Measurements from ENCODE around the gene QPCT. TPM values are rescaled to one million over a fixed set of nuclear protein-coding genes. Genes with fewer than 3 reads are reported as not detected.

QPCT gene
- total RNA-seq, 1 experiment from 2014 or later, result not detected

GRCh38 chr2:37387148-37387835, 42.9 kb downstream of the QPCT start:
- no peak for DNase-seq
- no peak overlapping the region for H3K18ac ChIP-seq (ENCODE audit: insufficient read length, low read depth, low read length)
- H3K27me3 ChIP-seq (ENCODE audit: insufficient read depth, low read length), result no peaks in the 10 kb centered on the region
- H2AK5ac ChIP-seq (ENCODE audit: insufficient read length, low read length), result no peak overlapping the region
- no peak overlapping the region for H2BK120ac ChIP-seq (ENCODE audit: low read depth, low read length, poor library complexity, severe bottlenecking)
- no peak overlapping the region for H3K4ac ChIP-seq (ENCODE audit: low read depth, low read length)
- H3K4me1 ChIP-seq (ENCODE audit: insufficient read depth, low read length), result peaks cover 10% of the 10 kb centered on the region; the same call in 1 of the 2 replicates
- no peaks in the 10 kb centered on the region for H3K79me1 ChIP-seq (ENCODE audit: insufficient read depth, low read depth, low read length, poor library complexity, severe bottlenecking)
- no peak overlapping the region for H2BK20ac ChIP-seq (ENCODE audit: low read depth, low read length, poor library complexity, severe bottlenecking)
- no peak for TF ChIP-seq CTCF (conservative IDR thresholded peaks at IDR 0.05)
- no peak overlapping the region for H3K23ac ChIP-seq (ENCODE audit: insufficient read length, low read depth, low read length)
- Mint-ChIP-seq H3K27ac (no peak overlapping the region), H3K9me3 (no peaks in the 10 kb centered on the region), H3K36me3 (ENCODE audit: insufficient read depth in 1 of 3, low read depth in 3 of 3) (peaks cover 0 to 2% (median under 1%) of the 10 kb centered on the region in 3 experiments; a peak in 2 of 7 replicates), H3K27me3 (ENCODE audit: low read depth) (no peaks in the 10 kb centered on the region), H3K4me3 (no peak overlapping the region), H3K4me1 (peaks cover 12 to 14% of the 10 kb centered on the region in 2 experiments)
- no peak overlapping the region for H2AFZ ChIP-seq (ENCODE audit: low read length)
- H3K4me2 ChIP-seq (ENCODE audit: insufficient read depth, insufficient read length, low read length), result no peak overlapping the region
- no peak overlapping the region for H2BK12ac ChIP-seq (ENCODE audit: insufficient read length, low read depth, low read length)
- no peaks in the 10 kb centered on the region for H3K9me3 ChIP-seq (ENCODE audit: control insufficient read depth, low read depth, low read length)
- H2BK5ac ChIP-seq (ENCODE audit: insufficient read length, low read length), result no peak overlapping the region
- H3K23me2 ChIP-seq (ENCODE audit: insufficient read length, low read depth, low read length, poor library complexity, severe bottlenecking), result no peaks in the 10 kb centered on the region
- no peak overlapping the region for H3T11ph ChIP-seq (ENCODE audit: low read length)
- H4K20me1 ChIP-seq (ENCODE audit: control insufficient read depth, insufficient read depth, insufficient read length), result no peaks in the 10 kb centered on the region
- no CpG with 5 or more reads among the region's 5 CpGs for WGBS (ENCODE audit: extremely low coverage, insufficient read length, low lambda C conversion rate)
- H3K79me2 ChIP-seq (ENCODE audit: insufficient read depth, low read length), result no peaks in the 10 kb centered on the region
- H3K14ac ChIP-seq (ENCODE audit: insufficient read depth, low read length), result no peak overlapping the region
- H3K27ac ChIP-seq (ENCODE audit: insufficient read length, low read depth, low read length), result no peak overlapping the region
- H3K56ac ChIP-seq (ENCODE audit: insufficient read length, low read depth, low read length), result no peak overlapping the region
- H4K91ac ChIP-seq (ENCODE audit: insufficient read length, low read depth, low read length), result no peak overlapping the region
- no peak overlapping the region for H3K9ac ChIP-seq (ENCODE audit: extremely low read depth, insufficient read length, low read length)
- H2BK15ac ChIP-seq (ENCODE audit: low read depth, low read length), result no peak overlapping the region
- H4K5ac ChIP-seq (ENCODE audit: insufficient read length, low read depth, low read length), result no peak overlapping the region
- no peak overlapping the region for H4K8ac ChIP-seq (replicated peaks; ENCODE audit: insufficient read length, low read depth, low read length)

Data from H9 (cell line).